Muscle layer of colon (tissue), 2 donors: Measurements from ENCODE around the gene PAK4.

Source experiments
- H3K27ac ChIP-seq: one replicate; pipeline ENCODE4 v1.7.0; 2013; ENCODE audit warnings: low read depth, mild to moderate bottlenecking, low read length, moderate library complexity
- H3K27me3 ChIP-seq, 2 donors: one replicate each; pipeline ENCODE4 v1.7.0; 2013; ENCODE audit warnings: low read length in 2 of 2, mild to moderate bottlenecking in 2 of 2; ENCODE audit not compliant: insufficient read depth in 2 of 2, control insufficient read depth in 1 of 2
- H3K36me3 ChIP-seq: one replicate; pipeline ENCODE4 v1.7.0; 2013; ENCODE audit warnings: mild to moderate bottlenecking, low read length; ENCODE audit not compliant: insufficient read depth
- H3K4me1 ChIP-seq: one replicate; pipeline ENCODE4 v1.7.0; 2013; ENCODE audit warnings: mild to moderate bottlenecking, low read length; ENCODE audit not compliant: insufficient read depth
- H3K4me3 ChIP-seq, 2 donors: one replicate each; pipeline ENCODE4 v1.7.0; 2013; ENCODE audit warnings: low read length in 2 of 2, low read depth in 1 of 2, mild to moderate bottlenecking in 1 of 2, moderate library complexity in 1 of 2
- H3K9ac ChIP-seq: one replicate; pipeline ENCODE4 v1.7.0; 2013; ENCODE audit warnings: low read length
- H3K9me3 ChIP-seq: one replicate; pipeline ENCODE4 v1.7.0; 2013; ENCODE audit warnings: mild to moderate bottlenecking, low read length
- donor health status: abdominal sarcoma.
- donor health status: Adenocarcinoma of cecum.

Gene PAK4

DNA sequence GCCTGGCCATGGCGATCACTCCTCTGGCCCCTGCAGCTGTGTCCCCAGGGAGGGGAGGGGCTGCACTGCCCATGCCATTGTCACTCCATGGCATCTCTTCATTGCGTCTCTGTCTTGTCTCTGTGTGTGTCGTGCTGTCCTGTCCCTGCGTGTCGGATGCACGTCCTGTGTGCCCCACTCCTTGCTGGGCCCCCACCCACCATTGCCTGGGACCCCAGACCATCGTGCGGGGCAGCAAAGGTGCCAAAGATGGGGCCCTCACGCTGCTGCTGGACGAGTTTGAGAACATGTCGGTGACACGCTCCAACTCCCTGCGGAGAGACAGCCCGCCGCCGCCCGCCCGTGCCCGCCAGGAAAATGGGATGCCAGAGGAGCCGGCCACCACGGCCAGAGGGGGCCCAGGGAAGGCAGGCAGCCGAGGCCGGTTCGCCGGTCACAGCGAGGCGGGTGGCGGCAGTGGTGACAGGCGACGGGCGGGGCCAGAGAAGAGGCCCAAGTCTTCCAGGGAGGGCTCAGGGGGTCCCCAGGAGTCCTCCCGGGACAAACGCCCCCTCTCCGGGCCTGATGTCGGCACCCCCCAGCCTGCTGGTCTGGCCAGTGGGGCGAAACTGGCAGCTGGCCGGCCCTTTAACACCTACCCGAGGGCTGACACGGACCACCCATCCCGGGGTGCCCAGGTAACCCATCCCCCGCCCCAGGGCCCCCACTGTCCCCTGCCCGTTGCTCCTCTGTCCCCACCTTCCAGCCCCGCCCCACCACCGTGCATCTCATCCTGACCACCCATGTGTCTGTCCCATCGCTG is 47.3 kb downstream of the PAK4 start:
- Histone ChIP-seq H3K36me3 (peaks cover 33% of the 10 kb centered on the region), H3K4me3 (no peak overlapping the region), H3K27me3 (no peaks in the 10 kb centered on the region), H3K27ac (no peak overlapping the region), H3K9ac (no peak overlapping the region), H3K4me1 (no peaks in the 10 kb centered on the region), H3K9me3 (no peaks in the 10 kb centered on the region)

- Histone ChIP-seq H3K27ac (no peak overlapping the region), H3K36me3 (peaks cover 36% of the 10 kb centered on the region), H3K9me3 (no peaks in the 10 kb centered on the region)
Observed at GRCh38 chr19:39173502-39173991, 48.0 kb downstream of the PAK4 start.

DNA sequence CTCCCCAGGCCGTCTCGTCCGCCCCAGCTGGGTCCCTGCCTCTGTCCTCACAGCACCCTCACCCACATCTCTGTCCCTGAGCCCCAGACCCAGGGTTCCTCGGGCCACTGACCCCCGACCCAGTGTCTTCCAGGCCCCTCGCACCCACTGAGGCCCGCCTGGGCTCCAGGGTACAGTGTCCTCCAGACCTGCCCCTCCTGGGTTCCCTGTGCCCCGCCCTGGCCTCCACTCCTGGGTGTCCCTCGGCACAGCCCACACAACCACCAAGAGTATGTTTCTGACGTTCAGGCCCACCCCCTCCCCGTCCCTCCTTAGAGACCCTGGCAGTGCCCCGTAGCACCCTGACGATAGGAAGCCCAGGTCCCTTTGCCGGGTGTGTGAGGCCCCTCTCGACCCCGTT is 48.6 kb downstream of the PAK4 start:
- H3K27ac ChIP-seq: no peak overlapping the region
- peaks cover 36% of the 10 kb centered on the region for H3K36me3 ChIP-seq
- H3K9ac ChIP-seq: no peak overlapping the region
- H3K4me3 ChIP-seq: no peak overlapping the region
- no peaks in the 10 kb centered on the region for H3K9me3 ChIP-seq
- no peaks in the 10 kb centered on the region for H3K4me1 ChIP-seq
- H3K27me3 ChIP-seq: no peaks in the 10 kb centered on the region

More at GRCh38 chr19:39173502-39173991, 48.0 kb downstream of the PAK4 start:
- Histone ChIP-seq H3K4me1 (no peaks in the 10 kb centered on the region), H3K27me3 (no peaks in the 10 kb centered on the region), H3K4me3 (no peak overlapping the region), H3K9ac (no peak overlapping the region)

DNA sequence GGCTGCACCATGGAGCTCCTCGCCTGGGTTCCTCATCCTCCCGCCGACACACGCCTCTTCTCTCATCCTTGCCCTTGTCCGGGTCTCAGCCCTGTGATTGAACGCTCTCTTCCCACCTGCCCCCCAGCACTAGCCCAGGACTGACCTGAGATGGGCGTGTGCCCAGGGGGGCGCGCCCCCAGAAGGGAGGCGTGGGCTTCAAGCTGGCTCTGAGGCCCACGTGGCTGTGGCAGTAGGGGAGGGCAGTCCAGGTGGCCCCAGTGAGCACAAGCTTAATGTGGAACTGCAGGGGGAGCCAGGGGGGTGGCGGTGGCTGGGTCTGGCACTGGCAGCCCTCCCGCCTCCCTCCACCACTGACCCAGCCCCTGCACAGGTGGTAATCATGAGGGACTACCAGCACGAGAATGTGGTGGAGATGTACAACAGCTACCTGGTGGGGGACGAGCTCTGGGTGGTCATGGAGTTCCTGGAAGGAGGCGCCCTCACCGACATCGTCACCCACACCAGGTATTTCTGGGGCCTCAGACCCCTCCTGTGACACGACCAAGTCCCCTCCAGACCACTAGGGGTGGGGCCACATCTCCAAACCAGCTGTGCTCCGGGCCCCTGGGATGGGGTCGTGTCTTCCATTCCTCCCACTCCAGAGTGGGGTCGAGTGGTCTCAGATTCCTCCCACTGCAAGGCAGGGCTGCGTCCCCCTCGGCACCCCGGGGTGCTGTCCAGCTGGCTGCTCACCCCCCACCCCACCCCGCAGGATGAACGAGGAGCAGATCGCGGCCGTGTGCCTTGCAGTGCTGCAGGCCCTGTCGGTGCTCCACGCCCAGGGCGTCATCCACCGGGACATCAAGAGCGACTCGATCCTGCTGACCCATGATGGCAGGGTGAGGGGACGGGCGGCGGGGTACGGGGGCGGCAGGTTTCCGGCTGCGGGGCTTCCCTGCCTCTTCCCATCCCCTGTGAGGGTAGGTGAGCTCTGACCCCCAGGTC is 49.3 kb downstream of the PAK4 start:
- Histone ChIP-seq H3K36me3 (peaks cover 35% of the 10 kb centered on the region), H3K9ac (no peak overlapping the region), H3K4me3 (no peak overlapping the region)

DNA sequence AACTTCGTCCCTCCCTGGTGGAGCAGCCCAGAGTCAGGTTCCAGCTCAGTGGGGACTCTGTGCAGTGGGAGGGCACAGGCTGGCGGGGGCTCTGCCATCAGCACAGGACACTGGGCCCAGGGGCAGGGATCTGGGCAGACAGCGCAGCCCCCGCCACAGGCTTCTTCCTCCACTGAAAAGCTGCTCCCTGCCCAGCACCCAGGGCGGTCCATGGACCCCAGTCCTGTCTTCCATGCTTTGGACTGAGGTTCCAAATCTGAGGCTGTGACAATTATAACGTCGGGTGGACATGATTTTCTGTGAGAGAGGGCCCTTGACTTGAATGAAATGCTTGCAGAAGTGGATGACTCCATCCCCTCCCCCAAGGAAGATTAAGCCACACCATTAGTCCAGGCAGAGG is 50.0 kb downstream of the PAK4 start:
- Histone ChIP-seq H3K36me3 (peaks cover 30% of the 10 kb centered on the region), H3K27ac (no peak overlapping the region), H3K4me1 (no peaks in the 10 kb centered on the region), H3K9ac (no peak overlapping the region), H3K4me3 (no peak overlapping the region), H3K9me3 (no peaks in the 10 kb centered on the region), H3K27me3 (no peaks in the 10 kb centered on the region)

More for the DNA sequence above, 49.3 kb downstream of the PAK4 start:
- no peaks in the 10 kb centered on the region for H3K27me3 ChIP-seq
- no peaks in the 10 kb centered on the region for H3K9me3 ChIP-seq
- no peak overlapping the region for H3K27ac ChIP-seq
- H3K4me1 ChIP-seq: no peaks in the 10 kb centered on the region

DNA sequence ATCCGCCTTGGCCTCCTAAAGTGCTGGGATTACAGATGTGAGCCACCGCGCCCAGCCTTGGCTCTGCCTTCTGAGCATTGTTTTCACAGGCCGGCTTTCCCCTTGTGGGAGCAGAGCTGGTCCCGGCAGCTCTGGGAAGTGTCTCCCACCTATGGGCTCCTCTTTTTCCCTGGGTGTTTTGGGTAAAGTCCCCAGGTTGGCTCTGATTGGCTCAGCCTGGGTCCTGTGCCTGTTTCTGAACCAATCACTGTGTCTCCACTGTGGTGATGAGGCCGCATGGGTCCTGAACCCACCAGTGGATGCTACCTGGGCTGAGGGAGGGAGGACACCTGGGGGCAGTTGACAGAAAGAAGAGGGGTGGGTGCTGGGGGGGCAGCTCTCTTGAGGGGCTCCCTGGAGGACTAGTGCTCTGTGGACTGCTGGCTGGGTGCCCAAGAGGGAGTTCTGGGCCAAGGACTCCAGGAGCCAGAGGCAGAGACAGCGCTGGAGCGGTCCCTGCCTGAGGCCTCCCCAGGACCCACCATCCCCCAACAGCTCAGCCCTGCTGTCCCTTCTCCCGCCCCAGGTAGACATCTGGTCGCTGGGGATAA is 51.6 kb downstream of the PAK4 start:
- Histone ChIP-seq H3K9ac (no peak overlapping the region), H3K4me1 (no peaks in the 10 kb centered on the region)

DNA sequence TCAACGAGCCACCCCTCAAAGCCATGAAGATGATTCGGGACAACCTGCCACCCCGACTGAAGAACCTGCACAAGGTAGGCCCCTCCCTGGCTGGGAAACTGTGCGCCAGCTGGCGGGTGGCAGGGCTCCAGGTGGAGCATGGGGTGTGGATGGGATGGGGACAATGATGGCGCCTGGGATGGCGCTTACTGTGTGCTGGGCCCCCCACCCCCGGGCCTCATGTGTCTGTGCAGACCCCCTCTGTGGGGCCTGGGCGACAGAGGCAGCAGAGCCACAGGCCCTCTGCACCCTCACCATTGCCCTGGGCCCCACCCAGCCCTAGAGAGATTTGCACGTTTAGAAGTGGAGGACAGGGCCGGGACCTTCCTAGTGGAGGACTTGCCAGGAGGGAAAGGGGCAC is 52.1 kb downstream of the PAK4 start:
- Histone ChIP-seq H3K27me3 (no peaks in the 10 kb centered on the region), H3K4me1 (no peaks in the 10 kb centered on the region), H3K9ac (no peak overlapping the region), H3K4me3 (no peak overlapping the region), H3K36me3 (peaks cover 24% of the 10 kb centered on the region), H3K9me3 (no peaks in the 10 kb centered on the region), H3K27ac (no peak overlapping the region)

More for the DNA sequence above, 51.6 kb downstream of the PAK4 start:
- Histone ChIP-seq H3K27me3 (no peaks in the 10 kb centered on the region), H3K36me3 (peaks cover 29% of the 10 kb centered on the region), H3K27ac (no peak overlapping the region), H3K9me3 (no peaks in the 10 kb centered on the region), H3K4me3 (no peak overlapping the region)

DNA sequence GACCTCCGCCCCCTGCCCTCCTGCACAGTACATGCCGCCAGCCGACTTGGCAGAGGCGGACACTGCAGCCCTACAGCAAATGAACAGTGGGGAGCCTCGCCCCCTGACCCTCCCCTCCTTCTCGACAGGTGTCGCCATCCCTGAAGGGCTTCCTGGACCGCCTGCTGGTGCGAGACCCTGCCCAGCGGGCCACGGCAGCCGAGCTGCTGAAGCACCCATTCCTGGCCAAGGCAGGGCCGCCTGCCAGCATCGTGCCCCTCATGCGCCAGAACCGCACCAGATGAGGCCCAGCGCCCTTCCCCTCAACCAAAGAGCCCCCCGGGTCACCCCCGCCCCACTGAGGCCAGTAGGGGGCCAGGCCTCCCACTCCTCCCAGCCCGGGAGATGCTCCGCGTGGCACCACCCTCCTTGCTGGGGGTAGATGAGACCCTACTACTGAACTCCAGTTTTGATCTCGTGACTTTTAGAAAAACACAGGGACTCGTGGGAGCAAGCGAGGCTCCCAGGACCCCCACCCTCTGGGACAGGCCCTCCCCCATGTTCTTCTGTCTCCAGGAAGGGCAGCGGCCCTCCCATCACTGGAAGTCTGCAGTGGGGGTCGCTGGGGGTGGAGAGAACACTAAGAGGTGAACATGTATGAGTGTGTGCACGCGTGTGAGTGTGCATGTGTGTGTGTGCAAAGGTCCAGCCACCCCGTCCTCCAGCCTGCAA is 52.9 kb downstream of the PAK4 start:
- no peak overlapping the region for H3K9ac ChIP-seq
- no peak overlapping the region for H3K4me3 ChIP-seq
- no peaks in the 10 kb centered on the region for H3K4me1 ChIP-seq
- no peak overlapping the region for H3K27ac ChIP-seq
- no peaks in the 10 kb centered on the region for H3K9me3 ChIP-seq
- H3K27me3 ChIP-seq: no peaks in the 10 kb centered on the region
- H3K36me3 ChIP-seq: peaks cover 24% of the 10 kb centered on the region

- Histone ChIP-seq H3K27me3 (no peaks in the 10 kb centered on the region), H3K27ac (no peak overlapping the region), H3K36me3 (peaks cover 24% of the 10 kb centered on the region), H3K4me3 (no peak overlapping the region), H3K4me1 (no peaks in the 10 kb centered on the region), H3K9ac (no peak overlapping the region), H3K9me3 (no peaks in the 10 kb centered on the region)
Observed at GRCh38 chr19:39179754-39180153, 54.2 kb downstream of the PAK4 start.

GRCh38 chr19:39180749-39181148 is 55.2 kb downstream of the PAK4 start:
- no peak overlapping the region for H3K9ac ChIP-seq
- H3K27me3 ChIP-seq: no peaks in the 10 kb centered on the region
- H3K9me3 ChIP-seq: no peaks in the 10 kb centered on the region
- H3K36me3 ChIP-seq: peaks cover 14% of the 10 kb centered on the region
- H3K27ac ChIP-seq: no peak overlapping the region
- no peaks in the 10 kb centered on the region for H3K4me1 ChIP-seq
- no peak overlapping the region for H3K4me3 ChIP-seq
